ENCODE results near the gene TAF8. TPM values are rescaled to one million over a fixed set of nuclear protein-coding genes. Genes with fewer than 3 reads are reported as not detected.
"Not testable (repeated sequence)": the region's sequence is repeated elsewhere in the genome, so short reads cannot be mapped to it uniquely, and the experiment has no call there.

The TAF8 gene
- polyA plus RNA-seq (ENCODE audit: insufficient read depth in 1 of 5, insufficient read length in 5 of 5, low replicate concordance in 1 of 5), result 10 to 100 TPM; 19.1 to 26.7 (median 26.3) TPM
- long read RNA-seq, donor 1, full-length matches to known transcripts, result 4 of 4 reads
- long read RNA-seq, donor 1, partial matches to known transcripts, result 0 of 4 reads
- long read RNA-seq, donor 1, other reads (novel, unspliced or antisense), result 0 of 4 reads
- long read RNA-seq, donor 2, full-length matches to known transcripts, result 4 of 4 reads
- long read RNA-seq, donor 2, partial matches to known transcripts, result 0 of 4 reads
- long read RNA-seq, donor 2, other reads (novel, unspliced or antisense), result 0 of 4 reads
- long read RNA-seq, donor 3, partial matches to known transcripts, result 0 of 3 reads
- long read RNA-seq, donor 3, other reads (novel, unspliced or antisense), result 0 of 3 reads
- long read RNA-seq, donor 4, partial matches to known transcripts, result 0 of 1 reads
- long read RNA-seq, donor 4, other reads (novel, unspliced or antisense), result 0 of 1 reads
- long read RNA-seq, donor 5, full-length matches to known transcripts, result 6 of 6 reads
- long read RNA-seq, donor 5, partial matches to known transcripts, result 0 of 6 reads
- long read RNA-seq, donor 5, other reads (novel, unspliced or antisense), result 0 of 6 reads
- long read RNA-seq, donor 6, full-length matches to known transcripts, result 7 of 31 reads
- long read RNA-seq, donor 6, partial matches to known transcripts, result 24 of 31 reads
- long read RNA-seq, donor 6, other reads (novel, unspliced or antisense), result 0 of 31 reads
- long read RNA-seq, donor 7, partial matches to known transcripts, result 0 of 2 reads
- long read RNA-seq, donor 7, other reads (novel, unspliced or antisense), result 0 of 2 reads
- long read RNA-seq, donor 8, partial matches to known transcripts, result 0 of 1 reads
- long read RNA-seq, donor 8, other reads (novel, unspliced or antisense), result 0 of 1 reads

GRCh38 chr6:42050297-42051267 lies at the start of gene TAF8:
Gene TAF8, plus strand, starts transcription at chr6:42050524. Its CDS starts 18 bp downstream, at chr6:42050542.
- DNase-seq, result peak; percentile 94

GRCh38 chr6:42001506-42001905 lies 48.8 kb upstream of the TAF8 start:
- DNase-seq, result no peak

GRCh38 chr6:42003658-42004057 lies 46.7 kb upstream of the TAF8 start:
- DNase-seq, result not testable (repeated sequence)

- no peak for DNase-seq
These were observed 42.8 kb upstream of the TAF8 start for GRCh38 chr6:42007286-42008137.

GRCh38 chr6:42008138-42008528 lies 42.2 kb upstream of the TAF8 start:
- DNase-seq, result not testable (repeated sequence)

- no peak for DNase-seq
These were observed 40.5 kb upstream of the TAF8 start for GRCh38 chr6:42009844-42010184.

- no peak for DNase-seq
These were observed 40.0 kb upstream of the TAF8 start for GRCh38 chr6:42010185-42010891.

GRCh38 chr6:42010909-42011308 lies 39.4 kb upstream of the TAF8 start:
- no peak for DNase-seq

GRCh38 chr6:42012501-42013133 lies 37.7 kb upstream of the TAF8 start:
- no peak for DNase-seq

GRCh38 chr6:42013134-42013516 lies 37.2 kb upstream of the TAF8 start:
- DNase-seq, result no peak

GRCh38 chr6:42017021-42017643 lies 33.2 kb upstream of the TAF8 start:
- no peak for DNase-seq

- no peak for DNase-seq
These were observed 29.4 kb upstream of the TAF8 start for GRCh38 chr6:42020967-42021366.

GRCh38 chr6:42021847-42022754 lies 28.2 kb upstream of the TAF8 start:
- DNase-seq, result no peak

GRCh38 chr6:42022755-42023384 lies 27.5 kb upstream of the TAF8 start:
- DNase-seq, result no peak

- no peak for DNase-seq
These were observed 25.1 kb upstream of the TAF8 start for GRCh38 chr6:42025066-42025844.

- DNase-seq, result no peak
These were observed 24.5 kb upstream of the TAF8 start for GRCh38 chr6:42025845-42026243.

GRCh38 chr6:42026540-42026939 lies 23.8 kb upstream of the TAF8 start:
- DNase-seq, result no peak

Measured in right lung (tissue), 10 donors.